Measurements from ENCODE around the gene DNAJC9.

Gene DNAJC9

DNA sequence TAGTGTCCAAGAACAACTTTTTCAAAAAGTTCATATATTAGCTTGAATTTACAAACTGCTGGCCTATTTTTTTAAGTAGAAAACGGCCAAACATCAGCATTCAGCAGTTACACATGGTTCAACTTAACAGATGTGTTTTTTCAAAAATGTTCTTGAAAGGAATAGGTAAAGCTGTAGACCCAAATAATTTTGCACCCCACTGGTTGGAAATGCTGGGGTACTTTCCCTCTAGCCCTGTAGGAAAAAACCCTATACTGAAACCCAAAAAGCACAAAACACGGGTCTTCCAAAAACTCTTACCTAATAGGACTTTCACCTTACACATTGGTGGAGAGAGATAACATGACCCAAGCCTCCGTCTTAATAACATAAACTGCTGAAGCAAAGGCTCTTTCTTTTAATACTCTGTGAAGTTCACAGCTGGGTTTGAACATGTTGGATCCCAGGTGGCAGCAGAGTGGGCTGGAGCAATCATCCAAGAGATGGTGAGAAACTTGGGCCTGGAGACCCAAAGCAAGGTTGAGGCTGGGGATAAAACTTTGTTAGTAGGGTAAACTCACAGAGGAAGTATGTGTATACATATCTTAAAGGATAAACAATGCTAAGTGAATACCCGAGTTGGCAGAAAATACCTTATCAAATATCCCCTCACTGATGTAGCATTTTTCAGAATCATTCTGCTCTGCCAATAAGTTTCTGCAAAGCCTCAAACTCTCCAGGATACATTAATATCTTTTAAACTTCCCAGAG is 629 bp upstream of the DNAJC9 start:
- Histone ChIP-seq H2AFZ (ENCODE audit: low read length) (peak overlapping the region; percentile 48; the same call in 1 of the 2 replicates), H3F3A (ENCODE audit: low read depth) (peaks cover 18% of the 10 kb centered on the region; the same call in 1 of the 2 replicates), H3K36me3 (ENCODE audit: insufficient read depth, low read length) (peaks cover 19% of the 10 kb centered on the region; the same call in 1 of the 2 replicates), H4K20me1 (ENCODE audit: insufficient read depth, low read length, poor library complexity, severe bottlenecking) (peaks cover 40% of the 10 kb centered on the region), H3K9me3 (ENCODE audit: insufficient read depth, low read depth, low read length) (no peaks in the 10 kb centered on the region), H3K4me2 (ENCODE audit: low read depth, low read length, poor library complexity, severe bottlenecking) (peak overlapping the region; percentile 90), H3K27me3 (ENCODE audit: insufficient read depth, low read length, poor library complexity, severe bottlenecking) (no peaks in the 10 kb centered on the region), H3K4me3 (ENCODE audit: low read length, poor library complexity, severe bottlenecking) (peak overlapping the region; percentile 96), H3K79me2 (ENCODE audit: insufficient read depth, low read length) (peaks cover 90% of the 10 kb centered on the region), H3K4me1 (ENCODE audit: insufficient read depth, low read length, poor library complexity, severe bottlenecking) (peaks cover 57% of the 10 kb centered on the region), H3K9ac (ENCODE audit: low read depth, low read length, poor library complexity, severe bottlenecking) (peak overlapping the region; percentile 94), H3K9me2 (replicated peaks; ENCODE audit: low read depth, low read length) (no peaks in the 10 kb centered on the region)
- TF ChIP-seq, protein P1, sequence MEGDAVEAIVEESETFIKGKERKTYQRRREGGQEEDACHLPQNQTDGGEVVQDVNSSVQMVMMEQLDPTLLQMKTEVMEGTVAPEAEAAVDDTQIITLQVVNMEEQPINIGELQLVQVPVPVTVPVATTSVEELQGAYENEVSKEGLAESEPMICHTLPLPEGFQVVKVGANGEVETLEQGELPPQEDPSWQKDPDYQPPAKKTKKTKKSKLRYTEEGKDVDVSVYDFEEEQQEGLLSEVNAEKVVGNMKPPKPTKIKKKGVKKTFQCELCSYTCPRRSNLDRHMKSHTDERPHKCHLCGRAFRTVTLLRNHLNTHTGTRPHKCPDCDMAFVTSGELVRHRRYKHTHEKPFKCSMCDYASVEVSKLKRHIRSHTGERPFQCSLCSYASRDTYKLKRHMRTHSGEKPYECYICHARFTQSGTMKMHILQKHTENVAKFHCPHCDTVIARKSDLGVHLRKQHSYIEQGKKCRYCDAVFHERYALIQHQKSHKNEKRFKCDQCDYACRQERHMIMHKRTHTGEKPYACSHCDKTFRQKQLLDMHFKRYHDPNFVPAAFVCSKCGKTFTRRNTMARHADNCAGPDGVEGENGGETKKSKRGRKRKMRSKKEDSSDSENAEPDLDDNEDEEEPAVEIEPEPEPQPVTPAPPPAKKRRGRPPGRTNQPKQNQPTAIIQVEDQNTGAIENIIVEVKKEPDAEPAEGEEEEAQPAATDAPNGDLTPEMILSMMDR (conservative IDR thresholded peaks at IDR 0.05; ENCODE audit: low read length) = no peak
- TF ChIP-seq EZH2phosphoT487 (IDR thresholded peaks at IDR 0.05; ENCODE audit: borderline replicate concordance) = no peak

DNA sequence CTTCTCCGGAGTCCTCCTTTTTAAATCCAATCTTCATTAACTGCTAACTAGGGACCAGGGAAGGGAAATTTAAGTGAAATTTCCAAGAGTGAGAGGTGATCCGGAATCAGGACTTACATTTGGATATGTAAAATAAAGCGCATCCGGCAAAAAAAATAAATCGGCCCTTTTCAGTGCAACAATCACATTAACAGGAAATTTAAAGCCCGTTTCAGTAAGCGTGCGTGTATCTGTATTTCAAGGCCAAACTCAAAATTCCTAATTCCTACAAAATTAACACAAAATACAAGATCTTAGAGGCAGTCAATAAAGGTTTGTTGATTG is 771 bp downstream of the DNAJC9 start:
- peak overlapping the region; percentile 96 for H3K4me3 ChIP-seq (ENCODE audit: low read length, poor library complexity, severe bottlenecking)
- peak overlapping the region; percentile 90 for H3K4me2 ChIP-seq (ENCODE audit: low read depth, low read length, poor library complexity, severe bottlenecking)
- H3K9me3 ChIP-seq (ENCODE audit: insufficient read depth, low read depth, low read length) = no peaks in the 10 kb centered on the region
- H3K36me3 ChIP-seq (ENCODE audit: insufficient read depth, low read length) = peaks cover 31% of the 10 kb centered on the region
- TF ChIP-seq, protein P1 (conservative IDR thresholded peaks at IDR 0.05; ENCODE audit: low read length) = no peak
- TF ChIP-seq EZH2phosphoT487 (IDR thresholded peaks at IDR 0.05; ENCODE audit: borderline replicate concordance) = no peak
- H3F3A ChIP-seq (ENCODE audit: low read depth) = peaks cover 18% of the 10 kb centered on the region; the same call in 1 of the 2 replicates
- peak overlapping the region; percentile 94 for H3K9ac ChIP-seq (ENCODE audit: low read depth, low read length, poor library complexity, severe bottlenecking)
- H4K20me1 ChIP-seq (ENCODE audit: insufficient read depth, low read length, poor library complexity, severe bottlenecking) = peaks cover 42% of the 10 kb centered on the region
- no peaks in the 10 kb centered on the region for H3K27me3 ChIP-seq (ENCODE audit: insufficient read depth, low read length, poor library complexity, severe bottlenecking)
- peaks cover 91% of the 10 kb centered on the region for H3K79me2 ChIP-seq (ENCODE audit: insufficient read depth, low read length)
- H3K9me2 ChIP-seq (replicated peaks; ENCODE audit: low read depth, low read length) = no peaks in the 10 kb centered on the region
- peak overlapping the region; percentile 72; the same call in 1 of the 2 replicates for H2AFZ ChIP-seq (ENCODE audit: low read length)
- peaks cover 62% of the 10 kb centered on the region for H3K4me1 ChIP-seq (ENCODE audit: insufficient read depth, low read length, poor library complexity, severe bottlenecking)

DNA sequence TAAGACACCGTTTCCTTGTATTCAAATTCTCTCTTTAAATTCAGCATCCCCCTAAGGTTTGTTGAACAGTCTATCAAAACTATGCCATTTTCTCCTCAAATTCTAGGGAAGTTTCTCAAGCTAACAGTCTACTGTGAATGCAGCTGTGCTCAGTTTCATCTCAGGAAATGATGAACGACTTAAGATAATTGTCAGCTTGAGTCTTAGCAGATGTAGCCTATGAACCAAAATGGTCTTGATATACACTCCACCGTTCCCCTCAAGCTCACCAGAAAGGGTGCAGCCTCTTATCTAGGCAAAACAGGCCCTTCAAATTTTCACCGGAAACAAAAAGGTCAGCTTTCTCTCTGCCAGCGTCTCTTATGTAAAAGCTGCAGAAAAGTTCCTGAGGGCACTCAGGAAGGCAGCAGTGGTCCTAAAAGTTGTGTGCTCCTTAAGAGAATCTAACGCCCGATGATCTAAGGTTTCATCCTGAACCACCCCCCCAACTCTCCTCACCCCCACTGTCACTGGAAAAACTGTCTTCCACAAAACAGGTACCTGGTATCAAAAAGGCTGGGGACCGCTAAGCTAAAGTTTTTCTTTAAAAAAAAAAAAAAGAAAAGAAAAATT is 2.1 kb downstream of the DNAJC9 start:
- peak overlapping the region; percentile 94 for H3K9ac ChIP-seq (ENCODE audit: low read depth, low read length, poor library complexity, severe bottlenecking)
- peaks cover 18% of the 10 kb centered on the region; the same call in 1 of the 2 replicates for H3F3A ChIP-seq (ENCODE audit: low read depth)
- H3K9me3 ChIP-seq (ENCODE audit: insufficient read depth, low read depth, low read length) = no peaks in the 10 kb centered on the region
- peak overlapping the region; percentile 90 for H3K4me2 ChIP-seq (ENCODE audit: low read depth, low read length, poor library complexity, severe bottlenecking)
- H3K9me2 ChIP-seq (replicated peaks; ENCODE audit: low read depth, low read length) = no peaks in the 10 kb centered on the region
- peaks cover 53% of the 10 kb centered on the region for H4K20me1 ChIP-seq (ENCODE audit: insufficient read depth, low read length, poor library complexity, severe bottlenecking)
- H2AFZ ChIP-seq (ENCODE audit: low read length) = no peak overlapping the region
- no peaks in the 10 kb centered on the region for H3K27me3 ChIP-seq (ENCODE audit: insufficient read depth, low read length, poor library complexity, severe bottlenecking)
- TF ChIP-seq, protein P1 (conservative IDR thresholded peaks at IDR 0.05; ENCODE audit: low read length) = no peak
- TF ChIP-seq EZH2phosphoT487 (IDR thresholded peaks at IDR 0.05; ENCODE audit: borderline replicate concordance) = no peak
- H3K36me3 ChIP-seq (ENCODE audit: insufficient read depth, low read length) = peaks cover 44% of the 10 kb centered on the region
- H3K4me1 ChIP-seq (ENCODE audit: insufficient read depth, low read length, poor library complexity, severe bottlenecking) = peaks cover 57% of the 10 kb centered on the region
- H3K4me3 ChIP-seq (ENCODE audit: low read length, poor library complexity, severe bottlenecking) = peak overlapping the region; percentile 96
- H3K79me2 ChIP-seq (ENCODE audit: insufficient read depth, low read length) = peaks cover 91% of the 10 kb centered on the region
